ENCODE results near the gene STX18.

STX18 gene

GRCh38 chr4:4432341-4433125 is 109.3 kb downstream of the STX18 start:
- DNase-seq (ENCODE audit: low read depth, low spot score) = no peak
- H3K27me3 ChIP-seq (ENCODE audit: insufficient read depth, insufficient read length) = peaks cover 27% of the 10 kb centered on the region
- peaks cover 7% of the 10 kb centered on the region for H3K4me1 ChIP-seq (ENCODE audit: insufficient read depth, insufficient read length)
- no peak overlapping the region for H3K9ac ChIP-seq (ENCODE audit: insufficient read length, low read depth)
- peaks cover 46% of the 10 kb centered on the region for H3K36me3 ChIP-seq (ENCODE audit: insufficient read depth, insufficient read length, low read length)
- no peak for TF ChIP-seq YY1 (IDR thresholded peaks at IDR 0.05; ENCODE audit: insufficient read depth, insufficient read length)
- no peak for TF ChIP-seq ZNF274 (IDR thresholded peaks at IDR 0.05; ENCODE audit: low read depth, low read length)
- no peak for TF ChIP-seq SUZ12 (IDR thresholded peaks at IDR 0.05; ENCODE audit: extremely low read depth, insufficient read depth, insufficient read length)
- no peaks in the 10 kb centered on the region for H3K9me3 ChIP-seq (ENCODE audit: insufficient read depth, low read length)
- no peak overlapping the region for H3K4me3 ChIP-seq (ENCODE audit: insufficient read length, low read depth)

GRCh38 chr4:4430492-4431195 is 111.2 kb downstream of the STX18 start:
- Histone ChIP-seq H3K27me3 (ENCODE audit: insufficient read depth, insufficient read length) (peaks cover 40% of the 10 kb centered on the region), H3K9ac (ENCODE audit: insufficient read length, low read depth) (no peak overlapping the region), H3K9me3 (ENCODE audit: insufficient read depth, low read length) (no peaks in the 10 kb centered on the region), H3K4me3 (ENCODE audit: insufficient read length, low read depth) (no peak overlapping the region), H3K4me1 (ENCODE audit: insufficient read depth, insufficient read length) (peaks cover 16% of the 10 kb centered on the region), H3K36me3 (ENCODE audit: insufficient read depth, insufficient read length, low read length) (peaks cover 38% of the 10 kb centered on the region)
- DNase-seq (ENCODE audit: low read depth, low spot score) = peak; percentile 57
- TF ChIP-seq SUZ12 (IDR thresholded peaks at IDR 0.05; ENCODE audit: extremely low read depth, insufficient read depth, insufficient read length) (no peak), ZNF274 (IDR thresholded peaks at IDR 0.05; ENCODE audit: low read depth, low read length) (no peak), YY1 (IDR thresholded peaks at IDR 0.05; ENCODE audit: insufficient read depth, insufficient read length) (no peak)

GRCh38 chr4:4428966-4429875 is 112.6 kb downstream of the STX18 start:
- H3K4me3 ChIP-seq (ENCODE audit: insufficient read length, low read depth) = no peak overlapping the region
- peaks cover 23% of the 10 kb centered on the region for H3K4me1 ChIP-seq (ENCODE audit: insufficient read depth, insufficient read length)
- DNase-seq (ENCODE audit: low read depth, low spot score) = no peak
- no peak overlapping the region for H3K9ac ChIP-seq (ENCODE audit: insufficient read length, low read depth)
- TF ChIP-seq ZNF274 (IDR thresholded peaks at IDR 0.05; ENCODE audit: low read depth, low read length) = no peak
- TF ChIP-seq SUZ12 (IDR thresholded peaks at IDR 0.05; ENCODE audit: extremely low read depth, insufficient read depth, insufficient read length) = no peak
- no peak for TF ChIP-seq YY1 (IDR thresholded peaks at IDR 0.05; ENCODE audit: insufficient read depth, insufficient read length)
- peaks cover 43% of the 10 kb centered on the region for H3K27me3 ChIP-seq (ENCODE audit: insufficient read depth, insufficient read length)
- H3K36me3 ChIP-seq (ENCODE audit: insufficient read depth, insufficient read length, low read length) = peaks cover 31% of the 10 kb centered on the region
- H3K9me3 ChIP-seq (ENCODE audit: insufficient read depth, low read length) = no peaks in the 10 kb centered on the region

- no peak for TF ChIP-seq YY1 (IDR thresholded peaks at IDR 0.05; ENCODE audit: insufficient read depth, insufficient read length)
- TF ChIP-seq SUZ12 (IDR thresholded peaks at IDR 0.05; ENCODE audit: extremely low read depth, insufficient read depth, insufficient read length) = no peak
- TF ChIP-seq ZNF274 (IDR thresholded peaks at IDR 0.05; ENCODE audit: low read depth, low read length) = no peak
- Histone ChIP-seq H3K4me1 (ENCODE audit: insufficient read depth, insufficient read length) (peaks cover 29% of the 10 kb centered on the region), H3K4me3 (ENCODE audit: insufficient read length, low read depth) (no peak overlapping the region), H3K9ac (ENCODE audit: insufficient read length, low read depth) (no peak overlapping the region), H3K27me3 (ENCODE audit: insufficient read depth, insufficient read length) (peaks cover 43% of the 10 kb centered on the region), H3K9me3 (ENCODE audit: insufficient read depth, low read length) (no peaks in the 10 kb centered on the region), H3K36me3 (ENCODE audit: insufficient read depth, insufficient read length, low read length) (peaks cover 25% of the 10 kb centered on the region)
- DNase-seq (ENCODE audit: low read depth, low spot score) = no peak
Measured at GRCh38 chr4:4427886-4428285, 114.0 kb downstream of the STX18 start.

- TF ChIP-seq SUZ12 (IDR thresholded peaks at IDR 0.05; ENCODE audit: extremely low read depth, insufficient read depth, insufficient read length) = no peak
- no peak for TF ChIP-seq ZNF274 (IDR thresholded peaks at IDR 0.05; ENCODE audit: low read depth, low read length)
- no peak for TF ChIP-seq YY1 (IDR thresholded peaks at IDR 0.05; ENCODE audit: insufficient read depth, insufficient read length)
- DNase-seq (ENCODE audit: low read depth, low spot score) = peak; percentile 43
- Histone ChIP-seq H3K36me3 (ENCODE audit: insufficient read depth, insufficient read length, low read length) (peaks cover 25% of the 10 kb centered on the region), H3K27me3 (ENCODE audit: insufficient read depth, insufficient read length) (peaks cover 40% of the 10 kb centered on the region), H3K4me1 (ENCODE audit: insufficient read depth, insufficient read length) (peaks cover 29% of the 10 kb centered on the region), H3K9ac (ENCODE audit: insufficient read length, low read depth) (no peak overlapping the region), H3K4me3 (ENCODE audit: insufficient read length, low read depth) (no peak overlapping the region), H3K9me3 (ENCODE audit: insufficient read depth, low read length) (no peaks in the 10 kb centered on the region)
Measured at GRCh38 chr4:4427121-4427870, 114.6 kb downstream of the STX18 start.

- Histone ChIP-seq H3K9me3 (ENCODE audit: insufficient read depth, low read length) (no peaks in the 10 kb centered on the region), H3K4me3 (ENCODE audit: insufficient read length, low read depth) (no peak overlapping the region), H3K4me1 (ENCODE audit: insufficient read depth, insufficient read length) (peaks cover 29% of the 10 kb centered on the region), H3K9ac (ENCODE audit: insufficient read length, low read depth) (no peak overlapping the region), H3K36me3 (ENCODE audit: insufficient read depth, insufficient read length, low read length) (peaks cover 27% of the 10 kb centered on the region), H3K27me3 (ENCODE audit: insufficient read depth, insufficient read length) (peaks cover 39% of the 10 kb centered on the region)
- no peak for TF ChIP-seq SUZ12 (IDR thresholded peaks at IDR 0.05; ENCODE audit: extremely low read depth, insufficient read depth, insufficient read length)
- no peak for TF ChIP-seq YY1 (IDR thresholded peaks at IDR 0.05; ENCODE audit: insufficient read depth, insufficient read length)
- TF ChIP-seq ZNF274 (IDR thresholded peaks at IDR 0.05; ENCODE audit: low read depth, low read length) = no peak
- DNase-seq (ENCODE audit: low read depth, low spot score) = no peak
Measured at GRCh38 chr4:4426511-4427120, 115.2 kb downstream of the STX18 start.

Measured in NT2/D1 (cell line).